HepG2 (cell line): Measurements from ENCODE around the gene PTPMT1. TPM values are rescaled to one million over a fixed set of nuclear protein-coding genes. Genes with fewer than 3 reads are reported as not detected.

Experiments used
- ATAC-seq: fragments of 200-7000 bp; cut with Tn5 transposase; 3 replicates; pipeline ENCODE4 v1.9.1; 2020; ENCODE audit warnings: mild to moderate bottlenecking, moderate library complexity
- BruUV-seq: library from RNA; stranded (reverse); fragments of 400-500 nt; replicated peaks from 2 replicates; lab custom pipeline; 2021; lab: Mats Ljungman, UMichigan
- CTCF ChIA-PET: fragments of 300-600 bp; formaldehyde crosslinking; extraction: SDS; loops from one replicate; lab custom pipeline; 2021; ENCODE audit warnings: low total read pairs, inconsistent platforms, low intra/inter-chr PET ratio; lab: Yijun Ruan, JAX
- POLR2A ChIA-PET: fragments of 350-600 bp; sonication (Branson Sonifier 250); formaldehyde crosslinking; loops from one replicate; lab custom pipeline; 2020; ENCODE audit warnings: antibody characterized with exemption, inconsistent platforms; lab: Yijun Ruan, JAX
- DNase-seq: peaks from one replicate; pipeline ENCODE4 v3.0.0-alpha.2; 2015; ENCODE audit warnings: low spot score
- FAIRE-seq: peaks from 3 replicates; lab custom pipeline; 2011; peaks lifted over from hg19 to GRCh38; lab: Jason Lieb, UNC
- H2AFZ ChIP-seq: one replicate; pipeline ENCODE4 v1.6.1; 2011; ENCODE audit warnings: low read length, inconsistent platforms
- H3K27ac ChIP-seq: fragments of 300-600 bp; 3 replicates; pipeline ENCODE4 v1.8.0; 2011; ENCODE audit warnings: mixed run types, mild to moderate bottlenecking, mixed read lengths, low read length, inconsistent platforms; ENCODE audit not compliant: insufficient read depth; ENCODE audit errors: extremely low read length
- H3K27me3 ChIP-seq, 2 experiments: fragments of 200-600 bp in 1 of 2; 2 replicates in 1 of 2; 3 replicates in 1 of 2; pipeline versions ENCODE4 v1.6.0 to v1.8.0; 2011; ENCODE audit warnings: low read length in 2 of 2, mild to moderate bottlenecking in 2 of 2, moderate library complexity in 2 of 2, inconsistent platforms in 1 of 2; ENCODE audit not compliant: insufficient read depth in 2 of 2, control insufficient read depth in 1 of 2
- H3K36me3 ChIP-seq, 2 experiments: fragments of 200-600 bp in 1 of 2; replicated peaks in 1 of 2; 2 replicates in 1 of 2; 3 replicates in 1 of 2; pipeline versions ENCODE4 v1.5.1 to v1.8.0; 2011; ENCODE audit warnings: low read length in 2 of 2, inconsistent platforms in 1 of 2; ENCODE audit not compliant: insufficient read depth in 2 of 2, control insufficient read depth in 1 of 2
- H3K4me1 ChIP-seq: 2 replicates; pipeline ENCODE4 v1.5.1; 2012; ENCODE audit warnings: low read length, inconsistent platforms; ENCODE audit not compliant: insufficient read depth
- H3K4me2 ChIP-seq: 2 replicates; pipeline ENCODE4 v1.6.0; 2011; ENCODE audit warnings: low read depth, low read length, inconsistent platforms
- H3K4me3 ChIP-seq, 3 experiments: fragments of 200-600 bp in 1 of 3; sonication (generic), shearing (Covaris generic) in 1 of 3; replicated peaks in 1 of 3; 2 replicates each; pipeline ENCODE4 v1.5.1; 2011 to 2016; ENCODE audit warnings: low read length in 3 of 3, inconsistent platforms in 2 of 3, low read depth in 2 of 3, mild to moderate bottlenecking in 2 of 3, control low read depth in 1 of 3, mixed read lengths in 1 of 3; ENCODE audit not compliant: insufficient read depth in 1 of 3
- H3K79me2 ChIP-seq: one replicate; pipeline ENCODE4 v1.6.1; 2011; ENCODE audit warnings: low read length, inconsistent platforms; ENCODE audit not compliant: insufficient read depth
- H3K9ac ChIP-seq: 2 replicates; pipeline ENCODE4 v1.6.0; 2011; ENCODE audit warnings: mild to moderate bottlenecking, low read depth, low read length, inconsistent platforms; ENCODE audit not compliant: insufficient read depth
- H3K9me3 ChIP-seq: 2 replicates; pipeline ENCODE4 v1.5.1; 2012; ENCODE audit warnings: mild to moderate bottlenecking, low read length
- H4K20me1 ChIP-seq: 2 replicates; pipeline ENCODE4 v1.6.0; 2011; ENCODE audit warnings: inconsistent platforms, mild to moderate bottlenecking, low read length, moderate library complexity; ENCODE audit not compliant: insufficient read depth
- CTCF ChIP-seq: sonication (generic); formaldehyde crosslinking; IDR thresholded peaks from 2 replicates; pipeline ENCODE4 v1.5.0; 2020; ENCODE audit warnings: mild to moderate bottlenecking, missing genetic modification reagents, moderate library complexity
- NR2C2 ChIP-seq: sonication (generic); formaldehyde crosslinking; IDR thresholded peaks from 2 replicates; pipeline ENCODE4 v1.4.0; 2020; ENCODE audit warnings: missing genetic modification reagents, mild to moderate bottlenecking, moderate library complexity, borderline replicate concordance
- ONECUT2 ChIP-seq: sonication (generic); formaldehyde crosslinking; IDR thresholded peaks from 2 replicates; pipeline ENCODE4 v1.4.0; 2020; ENCODE audit warnings: missing genetic modification reagents
- POLR2G ChIP-seq: fragments of 200-400 bp; formaldehyde crosslinking; IDR thresholded peaks from 2 replicates; pipeline ENCODE4 v1.6.1; 2018; ENCODE audit warnings: mild to moderate bottlenecking, low read depth, low read length, moderate library complexity
- SP4 ChIP-seq: sonication (generic); formaldehyde crosslinking; IDR thresholded peaks from 2 replicates; pipeline ENCODE4 v1.8.1; 2023; ENCODE audit warnings: mild to moderate bottlenecking, missing genetic modification reagents
- TEAD3 ChIP-seq: optimal IDR thresholded peaks from 2 replicates; pipeline ENCODE3; 2016; ENCODE audit warnings: borderline replicate concordance
- TOPORS ChIP-seq: sonication (generic); formaldehyde crosslinking; IDR thresholded peaks from 2 replicates; pipeline ENCODE4 v1.8.0; 2023; ENCODE audit warnings: mild to moderate bottlenecking, missing genetic modification reagents
- ZBTB3 ChIP-seq: sonication (generic); formaldehyde crosslinking; IDR thresholded peaks from 2 replicates; pipeline ENCODE4 v1.4.0; 2020; ENCODE audit warnings: low read depth, mild to moderate bottlenecking, moderate library complexity, missing genetic modification reagents, borderline replicate concordance
- ZFP36L1 ChIP-seq: sonication (generic); formaldehyde crosslinking; IDR thresholded peaks from 2 replicates; pipeline ENCODE4 v1.8.0; 2022; ENCODE audit warnings: mild to moderate bottlenecking, missing genetic modification reagents, moderate library complexity
- ZFP37 ChIP-seq: sonication (generic); formaldehyde crosslinking; IDR thresholded peaks from 2 replicates; pipeline ENCODE4 v1.4.0; 2020; ENCODE audit warnings: missing genetic modification reagents, borderline replicate concordance
- ZNF264 ChIP-seq: sonication (generic); formaldehyde crosslinking; IDR thresholded peaks from 2 replicates; pipeline ENCODE4 v1.4.0; 2020; ENCODE audit warnings: missing genetic modification reagents
- ZNF460 ChIP-seq: sonication (generic); formaldehyde crosslinking; IDR thresholded peaks from 2 replicates; pipeline ENCODE4 v1.5.1; 2020; ENCODE audit warnings: missing genetic modification reagents, mild to moderate bottlenecking, borderline replicate concordance
- ZNF484 ChIP-seq: sonication (generic); formaldehyde crosslinking; IDR thresholded peaks from 2 replicates; pipeline ENCODE4 v1.5.1; 2020; ENCODE audit warnings: mild to moderate bottlenecking, low read depth, missing genetic modification reagents, borderline replicate concordance
- ZNF496 ChIP-seq: sonication (generic); formaldehyde crosslinking; IDR thresholded peaks from 2 replicates; pipeline ENCODE4 v1.8.1; 2023; ENCODE audit warnings: mild to moderate bottlenecking, moderate library complexity, missing genetic modification reagents; ENCODE audit not compliant: insufficient replicate concordance
- ZNF557 ChIP-seq: sonication (generic); formaldehyde crosslinking; IDR thresholded peaks from 2 replicates; pipeline ENCODE4 v1.4.0; 2020; ENCODE audit warnings: missing genetic modification reagents
- ZNF780A ChIP-seq: sonication (generic); formaldehyde crosslinking; IDR thresholded peaks from 2 replicates; pipeline ENCODE4 v1.8.0; 2022; ENCODE audit warnings: mild to moderate bottlenecking, missing genetic modification reagents, moderate library complexity
- ZNF781 ChIP-seq: sonication (generic); formaldehyde crosslinking; IDR thresholded peaks from 2 replicates; pipeline ENCODE4 v1.5.1; 2020; ENCODE audit warnings: borderline replicate concordance, mild to moderate bottlenecking, missing genetic modification reagents; ENCODE audit errors: not compliant biosample characterization
- ZNF883 ChIP-seq: sonication (generic); formaldehyde crosslinking; IDR thresholded peaks from 2 replicates; pipeline ENCODE4 v1.5.1; 2020; ENCODE audit warnings: mild to moderate bottlenecking, missing genetic modification reagents; ENCODE audit errors: not compliant biosample characterization
- WGBS: methylation state at CpG from one replicate; pipeline ENCODE4 v1.1.6; 2017; ENCODE audit warnings: low lambda C conversion rate; 5-methylcytosine and 5-hydroxymethylcytosine counted together
- in situ Hi-C: cut with HindIII; loops from 2 replicates; pipeline ENCODE4 v1.10.0; 2017; ENCODE audit warnings: low pct_unique_long_range_greater_than_20kb; ENCODE audit not compliant: extremely low pct_ligation_motif_present
- intact Hi-C: fragments of 100-400 bp; cut with micrococcal nuclease; formaldehyde crosslinking; loops from one replicate; pipeline ENCODE4 v1.10.0; 2022; ENCODE audit not compliant: unreplicated experiment
- polyA plus RNA-seq, 8 experiments: library from polyadenylated mRNA; depleted of rRNA in 3 of 8; stranded (reverse) in 7 of 8; unstranded in 1 of 8; fragments of >200 nt; fragmentation: Illumina TruSeq in 4 of 8; extraction: Trizol in 4 of 8; gene quantifications; 2 replicates each; pipeline versions ENCODE4 v1.2.1 to v1.2.3, GENCODE V29; 2011 to 2016; ENCODE audit warnings: low read depth in 4 of 8, missing spikeins in 1 of 8, mixed read lengths in 1 of 8; ENCODE audit not compliant: insufficient read depth in 1 of 8
- total RNA-seq, 5 experiments: library from RNA; depleted of rRNA; stranded (reverse); fragments of >200 nt; fragmentation: Illumina TruSeq; extraction: Trizol; gene quantifications; 2 replicates each; pipeline ENCODE4 v1.2.3, GENCODE V29; 2016; ENCODE audit warnings: low read depth in 1 of 5

The PTPMT1 gene
- total and polyA plus RNA-seq, 2 of the 13 experiments (the other 11 are each of a cell fraction or from before 2014, with no cell fraction given) = 55.6 to 129 TPM

DNA sequence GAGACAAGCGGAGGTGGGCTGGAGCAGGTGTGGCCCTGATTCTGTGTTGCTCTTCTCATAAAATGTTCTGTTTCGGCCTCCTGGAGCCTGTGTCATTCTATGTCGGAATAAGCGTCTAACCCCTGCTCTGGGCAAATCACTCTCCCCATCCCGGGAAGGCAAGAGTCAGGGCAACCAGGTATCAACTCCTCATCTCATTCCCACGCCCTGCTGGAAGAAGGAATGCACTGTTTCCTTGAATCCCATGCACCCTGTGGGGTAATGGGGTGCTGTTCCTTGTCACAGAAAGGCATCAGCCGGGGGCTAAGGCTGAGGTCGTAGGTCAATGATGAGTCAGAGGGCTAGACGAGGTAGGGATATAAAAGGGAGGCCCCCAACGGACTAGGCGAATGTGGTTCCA is 23.7 kb downstream of the PTPMT1 start (continued):
- TF ChIP-seq TOPORS (CRISPR knock-in tag) (no peak), ZNF264 (CRISPR knock-in tag) (no peak), ZNF780A (CRISPR knock-in tag) (no peak), SP4 (no peak), POLR2G (no peak)

- Histone ChIP-seq H3K4me2 (no peak overlapping the region), H3K36me3 (no peaks in the 10 kb centered on the region), H3K4me1 (peaks cover 65% of the 10 kb centered on the region), H3K27ac (no peak overlapping the region), H4K20me1 (no peaks in the 10 kb centered on the region), H2AFZ (no peak overlapping the region), H3K4me3 (no peak overlapping the region), H3K27me3 (peaks cover 2 to 18% of the 10 kb centered on the region in 2 experiments), H3K9me3 (no peaks in the 10 kb centered on the region), H3K79me2 (no peaks in the 10 kb centered on the region), H3K9ac (no peak overlapping the region)
- in situ Hi-C loops (no loop called here), intact Hi-C loops (loop anchor here (5.0 kb wide), 1 partner anchor 522 kb away; no protein-coding TSS in a partner anchor)
- WGBS = 97% methylated on average over 35 of the region's 51 CpGs
- FAIRE-seq (no peak), DNase-seq (no peak), ATAC-seq (no peak)
- no TSS peak for BruUV-seq
- POLR2A ChIA-PET = no interaction called here
- CTCF ChIA-PET = no interaction called here
- TF ChIP-seq ZFP37 (CRISPR knock-in tag) = no peak
- TF ChIP-seq ZBTB3 (CRISPR knock-in tag) = no peak
- no peak for TF ChIP-seq ZNF883 (CRISPR knock-in tag)
- no peak for TF ChIP-seq ZFP36L1 (CRISPR knock-in tag)
- no peak for TF ChIP-seq CTCF
- no peak for TF ChIP-seq ZNF460 (CRISPR knock-in tag)
- no peak for TF ChIP-seq ZNF496 (CRISPR knock-in tag)
- TF ChIP-seq NR2C2 (CRISPR knock-in tag) = no peak
- no peak for TF ChIP-seq ZNF484 (CRISPR knock-in tag)
- no peak for TF ChIP-seq ZNF557 (CRISPR knock-in tag)
- no peak for TF ChIP-seq ZNF781 (CRISPR knock-in tag)
- no peak for TF ChIP-seq TEAD3 (CRISPR knock-in tag)
- TF ChIP-seq ONECUT2 (CRISPR knock-in tag) = no peak
Observed at GRCh38 chr11:47589584-47589976, 24.2 kb downstream of the PTPMT1 start.
